ENCODE results near the gene NME4.
"Not testable (repeated sequence)": the region's sequence is repeated elsewhere in the genome, so short reads cannot be mapped to it uniquely, and the experiment has no call there.

Gene NME4

DNA sequence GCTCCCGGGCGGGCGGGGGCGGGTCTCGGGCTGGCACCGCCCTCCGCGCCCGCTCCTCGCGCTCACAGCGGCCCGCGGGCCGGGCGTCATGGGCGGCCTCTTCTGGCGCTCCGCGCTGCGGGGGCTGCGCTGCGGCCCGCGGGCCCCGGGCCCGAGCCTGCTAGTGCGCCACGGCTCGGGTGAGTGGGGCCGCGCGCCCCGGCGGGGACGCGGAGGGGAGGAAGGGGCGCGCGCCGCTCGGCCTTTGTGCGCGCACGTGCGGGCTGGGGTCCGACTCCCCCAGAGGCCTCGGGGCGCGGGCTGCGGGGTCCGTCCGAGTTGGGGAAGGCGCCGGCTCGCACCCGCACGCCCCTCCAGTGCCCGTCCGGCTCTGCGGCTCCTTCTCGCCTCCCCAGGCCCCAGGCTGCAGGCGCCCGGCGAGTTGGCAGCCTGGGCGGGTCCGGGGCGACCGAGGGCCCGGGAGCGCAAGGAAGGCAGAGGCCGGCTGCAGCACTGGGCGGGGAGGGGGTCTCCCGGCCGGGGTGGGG, at the start of gene NME4:
TSS of gene NME4 (plus strand) at position 65 of the 527 bp plus-strand sequence. CDS start at position 89, 24 bp downstream.
- no peak for TF ChIP-seq CTCF (IDR thresholded peaks at IDR 0.05; ENCODE audit: control insufficient read depth, insufficient read depth, low read depth, low read length, missing control alignments)
- H3K4me3 ChIP-seq (ENCODE audit: control insufficient read depth, low read depth, low read length), result peak within 1 kb of the TSS; percentile 49
- no peak for DNase-seq (ENCODE audit: low read depth)

DNA sequence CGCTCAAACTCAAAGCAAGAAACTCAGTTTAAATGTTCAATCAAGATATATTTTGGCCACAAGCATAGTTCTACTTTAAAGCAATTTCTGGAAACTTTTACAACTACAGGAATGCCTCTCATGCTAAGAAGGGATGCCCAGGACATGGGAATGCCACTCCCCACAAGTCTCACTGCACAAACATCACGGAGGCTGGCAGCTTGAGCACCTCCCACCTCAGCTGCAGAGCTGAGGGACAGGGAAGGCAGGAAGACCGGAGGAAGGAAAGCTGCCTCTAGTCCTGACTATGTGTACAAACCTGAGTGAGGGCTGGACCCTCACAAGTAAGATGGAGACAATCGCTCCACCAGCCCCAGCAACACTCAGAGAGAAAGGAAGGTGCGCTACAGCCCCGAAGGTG, 49.8 kb upstream of the NME4 start:
- no peak overlapping the region for H3K4me3 ChIP-seq (ENCODE audit: control insufficient read depth, low read depth, low read length)
- TF ChIP-seq CTCF (IDR thresholded peaks at IDR 0.05; ENCODE audit: control insufficient read depth, insufficient read depth, low read depth, low read length, missing control alignments), result no peak
- no peak for DNase-seq (ENCODE audit: low read depth)

GRCh38 chr16:348495-348894, 48.5 kb upstream of the NME4 start:
- DNase-seq (ENCODE audit: low read depth); H3K4me3 ChIP-seq (ENCODE audit: control insufficient read depth, low read depth, low read length): not testable (repeated sequence)

- TF ChIP-seq CTCF (IDR thresholded peaks at IDR 0.05; ENCODE audit: control insufficient read depth, insufficient read depth, low read depth, low read length, missing control alignments), result no peak
- DNase-seq (ENCODE audit: low read depth), result no peak
- no peak overlapping the region for H3K4me3 ChIP-seq (ENCODE audit: control insufficient read depth, low read depth, low read length)
Observed at GRCh38 chr16:349211-349610, 47.8 kb upstream of the NME4 start.

DNA sequence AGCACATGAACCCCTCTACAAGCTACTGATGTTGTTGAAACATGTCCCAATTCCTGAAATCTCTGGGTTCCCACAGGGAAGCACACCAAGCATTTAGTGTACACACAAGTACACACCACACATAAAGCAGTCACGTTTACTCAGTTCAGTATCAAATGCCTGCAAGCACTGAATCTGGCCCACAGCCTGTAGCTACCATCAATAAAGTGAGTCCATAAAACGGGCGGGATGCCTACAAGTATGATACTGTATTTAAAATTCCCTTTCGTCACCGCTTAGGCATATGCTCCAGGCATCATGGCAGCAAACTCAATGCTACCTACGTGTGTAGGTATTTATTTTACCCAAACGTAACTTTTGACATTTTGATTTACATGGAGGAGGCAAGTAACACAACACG, 46.8 kb upstream of the NME4 start:
- TF ChIP-seq CTCF (IDR thresholded peaks at IDR 0.05; ENCODE audit: control insufficient read depth, insufficient read depth, low read depth, low read length, missing control alignments), result no peak
- DNase-seq (ENCODE audit: low read depth), result no peak

GRCh38 chr16:351804-352520, 45.0 kb upstream of the NME4 start:
- TF ChIP-seq CTCF (IDR thresholded peaks at IDR 0.05; ENCODE audit: control insufficient read depth, insufficient read depth, low read depth, low read length, missing control alignments), result no peak
- H3K4me3 ChIP-seq (ENCODE audit: control insufficient read depth, low read depth, low read length), result peak overlapping the region; percentile 68
- no peak for DNase-seq (ENCODE audit: low read depth)

More for the DNA sequence above, 46.8 kb upstream of the NME4 start:
- H3K4me3 ChIP-seq (ENCODE audit: control insufficient read depth, low read depth, low read length), result no peak overlapping the region

GRCh38 chr16:352547-353403, 44.2 kb upstream of the NME4 start, which contains the start of gene AXIN1:
Gene AXIN1, minus strand, starts transcription at chr16:352723. Its CDS starts 5,698 bp downstream, at chr16:347025.
- DNase-seq (ENCODE audit: low read depth), result peak; percentile 37
- peak within 1 kb of the TSS; percentile 68 for H3K4me3 ChIP-seq (ENCODE audit: control insufficient read depth, low read depth, low read length)
- TF ChIP-seq CTCF (IDR thresholded peaks at IDR 0.05; ENCODE audit: control insufficient read depth, insufficient read depth, low read depth, low read length, missing control alignments), result peak; percentile 39
